HepG2 (cell line): Measurements from ENCODE around the gene DPAGT1. TPM values are rescaled to one million over a fixed set of nuclear protein-coding genes. Genes with fewer than 3 reads are reported as not detected.

Experiments
- AKNA ChIP-seq: sonication (generic); formaldehyde crosslinking; IDR thresholded peaks from 2 replicates; pipeline ENCODE4 v1.4.0; 2020; ENCODE audit warnings: missing genetic modification reagents, borderline replicate concordance
- ARID5B ChIP-seq: IDR thresholded peaks from 2 replicates; pipeline ENCODE4 v1.4.0; 2020; ENCODE audit warnings: mild to moderate bottlenecking, missing genetic modification reagents
- ATRX ChIP-seq: sonication (generic); formaldehyde crosslinking; IDR thresholded peaks from 2 replicates; pipeline ENCODE4 v1.4.0; 2020; ENCODE audit warnings: missing genetic modification reagents, borderline replicate concordance
- GTF2F1 ChIP-seq: fragments of 150-350 bp; IDR thresholded peaks from 2 replicates; pipeline ENCODE4 v1.6.1; 2014; ENCODE audit warnings: low read length
- HNF1B ChIP-seq: sonication (generic); formaldehyde crosslinking; IDR thresholded peaks from 2 replicates; pipeline ENCODE4 v1.5.1; 2020; ENCODE audit warnings: mild to moderate bottlenecking, moderate library complexity, missing genetic modification reagents
- IKZF4 ChIP-seq: sonication (generic); formaldehyde crosslinking; IDR thresholded peaks from 2 replicates; pipeline ENCODE4 v1.5.1; 2020; ENCODE audit warnings: borderline replicate concordance, mild to moderate bottlenecking, low read depth, missing genetic modification reagents; ENCODE audit errors: not compliant biosample characterization
- RNF2 ChIP-seq: fragments of 450-650 bp; conservative IDR thresholded peaks from 2 replicates; pipeline ENCODE4 v1.6.1; 2016; ENCODE audit warnings: low read depth
- SAFB2 ChIP-seq: sonication (generic); formaldehyde crosslinking; IDR thresholded peaks from 2 replicates; pipeline ENCODE4 v1.5.1; 2020; ENCODE audit warnings: missing genetic modification reagents, low read depth, mild to moderate bottlenecking, borderline replicate concordance
- ZBED4 ChIP-seq: sonication (generic); formaldehyde crosslinking; IDR thresholded peaks from 2 replicates; pipeline ENCODE4 v1.4.0; 2020; ENCODE audit warnings: missing genetic modification reagents, borderline replicate concordance
- ZFP36 ChIP-seq: fragments of 150-350 bp; IDR thresholded peaks from 2 replicates; pipeline ENCODE4 v1.6.1; 2018; ENCODE audit warnings: borderline replicate concordance, low read length, low read depth; ENCODE audit not compliant: partially characterized antibody
- ZNF33A ChIP-seq: sonication (generic); formaldehyde crosslinking; IDR thresholded peaks from 2 replicates; pipeline ENCODE4 v1.5.1; 2020; ENCODE audit warnings: missing genetic modification reagents, mild to moderate bottlenecking, moderate library complexity, borderline replicate concordance
- ZNF850 ChIP-seq: sonication (generic); formaldehyde crosslinking; conservative IDR thresholded peaks from 2 replicates; pipeline ENCODE4 v1.9.0; 2021; ENCODE audit warnings: mild to moderate bottlenecking, missing genetic modification reagents
- polyA plus RNA-seq, 8 experiments: library from polyadenylated mRNA; depleted of rRNA in 3 of 8; stranded (reverse) in 7 of 8; unstranded in 1 of 8; fragments of >200 nt; fragmentation: Illumina TruSeq in 4 of 8; extraction: Trizol in 4 of 8; gene quantifications; 2 replicates each; pipeline versions ENCODE4 v1.2.1 to v1.2.3, GENCODE V29; 2011 to 2016; ENCODE audit warnings: low read depth in 4 of 8, missing spikeins in 1 of 8, mixed read lengths in 1 of 8; ENCODE audit not compliant: insufficient read depth in 1 of 8
- total RNA-seq, 5 experiments: library from RNA; depleted of rRNA; stranded (reverse); fragments of >200 nt; fragmentation: Illumina TruSeq; extraction: Trizol; gene quantifications; 2 replicates each; pipeline ENCODE4 v1.2.3, GENCODE V29; 2016; ENCODE audit warnings: low read depth in 1 of 5

DPAGT1 gene
- total and polyA plus RNA-seq, 2 of the 13 experiments (the other 11 are each of a cell fraction or from before 2014, with no cell fraction given) = 37.6 to 70.7 TPM

- no peak; the same call in 1 of the 2 replicates for TF ChIP-seq ARID5B (CRISPR knock-in tag)
- no peak for TF ChIP-seq IKZF4 (CRISPR knock-in tag)
- TF ChIP-seq AKNA = no peak
- no peak for TF ChIP-seq ZFP36
- TF ChIP-seq ZBED4 = peak; percentile 88; the same call in 1 of the 2 replicates
- no peak for TF ChIP-seq RNF2
- TF ChIP-seq ZNF33A (CRISPR knock-in tag) = no peak
- TF ChIP-seq ATRX (CRISPR knock-in tag) = no peak
- TF ChIP-seq GTF2F1 = no peak
- TF ChIP-seq HNF1B (CRISPR knock-in tag) = no peak; the same call in none of the 2 replicates
- TF ChIP-seq SAFB2 (CRISPR knock-in tag) = no peak
- no peak for TF ChIP-seq ZNF850
These were observed 5.2 kb upstream of the DPAGT1 start, which contains the start of gene C2CD2L (continued) for GRCh38 chr11:119106564-119107537.
